Measurements from ENCODE around the gene MORN4. TPM values are rescaled to one million over a fixed set of nuclear protein-coding genes. Genes with fewer than 3 reads are reported as not detected.

The MORN4 gene
- total and polyA plus RNA-seq, 2 of the 13 experiments (the other 11 are each of a cell fraction or from before 2014, with no cell fraction given) = 3.4 to 9.1 TPM

DNA sequence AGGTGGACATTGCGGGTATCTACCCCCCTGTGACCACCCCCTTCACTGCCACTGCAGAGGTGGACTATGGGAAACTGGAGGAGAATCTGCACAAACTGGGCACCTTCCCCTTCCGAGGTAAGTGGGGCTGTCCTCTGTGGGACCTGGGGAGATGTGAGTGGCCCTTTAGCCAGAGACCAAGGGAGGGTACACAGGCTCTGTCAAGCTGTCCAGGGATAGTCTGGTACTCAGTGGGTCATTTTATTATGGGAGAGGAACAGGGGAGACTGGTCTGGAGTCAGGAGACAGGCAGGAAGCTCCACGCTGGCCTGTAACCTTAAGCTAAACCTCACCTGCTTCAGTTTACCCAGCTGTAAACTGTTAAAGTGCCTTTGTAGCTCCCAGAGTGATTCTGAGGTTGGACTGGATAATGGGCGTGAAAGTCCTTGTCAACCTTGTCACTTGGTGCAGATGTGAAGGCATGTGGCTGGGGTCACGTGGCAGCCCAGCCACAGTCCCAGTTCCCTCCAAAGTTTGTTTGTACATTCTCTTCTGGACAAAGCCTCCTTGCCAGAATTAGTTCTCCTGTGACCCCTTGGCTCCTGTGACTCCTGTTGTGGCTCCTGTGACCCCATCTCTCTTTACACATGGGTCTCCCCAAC, 48.4 kb downstream of the MORN4 start (continued):
- TF ChIP-seq ZC3H13 (CRISPR knock-in tag; IDR thresholded peaks at IDR 0.05) (no peak), ZKSCAN5 (CRISPR knock-in tag; IDR thresholded peaks at IDR 0.05) (no peak), ATF7-NPFF (CRISPR knock-in tag; IDR thresholded peaks at IDR 0.05; ENCODE audit: low read depth) (peak; percentile 80), ZNF263 (CRISPR knock-in tag; IDR thresholded peaks at IDR 0.05) (0 out of 2 replicates have a peak, but pooled peaks have one; percentile 14), ZNF264 (CRISPR knock-in tag; IDR thresholded peaks at IDR 0.05) (no peak), ZNF3 (CRISPR knock-in tag; IDR thresholded peaks at IDR 0.05) (no peak), SAP130 (CRISPR knock-in tag; IDR thresholded peaks at IDR 0.05; ENCODE audit: low read depth) (peak; percentile 52; the same call in 1 of the 2 replicates), ZNF629 (CRISPR knock-in tag; conservative IDR thresholded peaks at IDR 0.05) (peak; percentile 27; the same call in 1 of the 2 replicates), ISL2 (CRISPR knock-in tag; IDR thresholded peaks at IDR 0.05) (no peak), ZNF251 (CRISPR knock-in tag; IDR thresholded peaks at IDR 0.05) (no peak), TGIF2 (CRISPR knock-in tag; IDR thresholded peaks at IDR 0.05) (peak; percentile 66; the same call in 1 of the 2 replicates), RXRB (CRISPR knock-in tag; IDR thresholded peaks at IDR 0.05; ENCODE audit: borderline replicate concordance) (0 out of 2 replicates have a peak, but pooled peaks have one; percentile 33), IRX3 (CRISPR knock-in tag; IDR thresholded peaks at IDR 0.05; ENCODE audit: borderline replicate concordance, low read depth) (peak; percentile 68; the same call in 1 of the 2 replicates), ISX (CRISPR knock-in tag; conservative IDR thresholded peaks at IDR 0.05) (0 out of 2 replicates have a peak, but pooled peaks have one; percentile 36), ZNF878 (CRISPR knock-in tag; IDR thresholded peaks at IDR 0.05) (no peak), ATRX (CRISPR knock-in tag; IDR thresholded peaks at IDR 0.05; ENCODE audit: borderline replicate concordance) (no peak), ZNF441 (CRISPR knock-in tag; IDR thresholded peaks at IDR 0.05; ENCODE audit: borderline replicate concordance) (peak; percentile 48; the same call in 1 of the 2 replicates), CBX5 (CRISPR knock-in tag; IDR thresholded peaks at IDR 0.05; ENCODE audit: borderline replicate concordance) (no peak), PAF1 (CRISPR knock-in tag; IDR thresholded peaks at IDR 0.05) (no peak), ZNF891 (CRISPR knock-in tag; IDR thresholded peaks at IDR 0.05) (no peak), NBN (conservative IDR thresholded peaks at IDR 0.05) (no peak), MAFK (conservative IDR thresholded peaks at IDR 0.05 in 1 of 2, IDR thresholded peaks at IDR 0.05 in 1 of 2; ENCODE audit: low read length in 2 of 2) (no peak)
- TF ChIP-seq, protein P1, sequence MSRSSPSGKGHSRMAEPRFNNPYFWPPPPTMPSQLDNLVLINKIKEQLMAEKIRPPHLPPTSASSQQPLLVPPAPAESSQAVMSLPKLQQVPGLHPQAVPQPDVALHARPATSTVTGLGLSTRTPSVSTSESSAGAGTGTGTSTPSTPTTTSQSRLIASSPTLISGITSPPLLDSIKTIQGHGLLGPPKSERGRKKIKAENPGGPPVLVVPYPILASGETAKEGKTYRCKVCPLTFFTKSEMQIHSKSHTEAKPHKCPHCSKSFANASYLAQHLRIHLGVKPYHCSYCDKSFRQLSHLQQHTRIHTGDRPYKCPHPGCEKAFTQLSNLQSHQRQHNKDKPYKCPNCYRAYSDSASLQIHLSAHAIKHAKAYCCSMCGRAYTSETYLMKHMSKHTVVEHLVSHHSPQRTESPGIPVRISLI (CRISPR knock-in tag; IDR thresholded peaks at IDR 0.05; ENCODE audit: borderline replicate concordance) = no peak
- TF ChIP-seq, protein P2, sequence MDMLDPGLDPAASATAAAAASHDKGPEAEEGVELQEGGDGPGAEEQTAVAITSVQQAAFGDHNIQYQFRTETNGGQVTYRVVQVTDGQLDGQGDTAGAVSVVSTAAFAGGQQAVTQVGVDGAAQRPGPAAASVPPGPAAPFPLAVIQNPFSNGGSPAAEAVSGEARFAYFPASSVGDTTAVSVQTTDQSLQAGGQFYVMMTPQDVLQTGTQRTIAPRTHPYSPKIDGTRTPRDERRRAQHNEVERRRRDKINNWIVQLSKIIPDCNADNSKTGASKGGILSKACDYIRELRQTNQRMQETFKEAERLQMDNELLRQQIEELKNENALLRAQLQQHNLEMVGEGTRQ (IDR thresholded peaks at IDR 0.05; ENCODE audit: low read depth, low read length) = peak; percentile 79
- TF ChIP-seq, protein P2 (CRISPR knock-in tag; IDR thresholded peaks at IDR 0.05; ENCODE audit: borderline replicate concordance) = peak; percentile 85; the same call in 1 of the 2 replicates
- TF ChIP-seq, protein P3, sequence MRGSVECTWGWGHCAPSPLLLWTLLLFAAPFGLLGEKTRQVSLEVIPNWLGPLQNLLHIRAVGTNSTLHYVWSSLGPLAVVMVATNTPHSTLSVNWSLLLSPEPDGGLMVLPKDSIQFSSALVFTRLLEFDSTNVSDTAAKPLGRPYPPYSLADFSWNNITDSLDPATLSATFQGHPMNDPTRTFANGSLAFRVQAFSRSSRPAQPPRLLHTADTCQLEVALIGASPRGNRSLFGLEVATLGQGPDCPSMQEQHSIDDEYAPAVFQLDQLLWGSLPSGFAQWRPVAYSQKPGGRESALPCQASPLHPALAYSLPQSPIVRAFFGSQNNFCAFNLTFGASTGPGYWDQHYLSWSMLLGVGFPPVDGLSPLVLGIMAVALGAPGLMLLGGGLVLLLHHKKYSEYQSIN (CRISPR knock-in tag; IDR thresholded peaks at IDR 0.05; ENCODE audit: borderline replicate concordance) = no peak
- TF ChIP-seq, protein P4, sequence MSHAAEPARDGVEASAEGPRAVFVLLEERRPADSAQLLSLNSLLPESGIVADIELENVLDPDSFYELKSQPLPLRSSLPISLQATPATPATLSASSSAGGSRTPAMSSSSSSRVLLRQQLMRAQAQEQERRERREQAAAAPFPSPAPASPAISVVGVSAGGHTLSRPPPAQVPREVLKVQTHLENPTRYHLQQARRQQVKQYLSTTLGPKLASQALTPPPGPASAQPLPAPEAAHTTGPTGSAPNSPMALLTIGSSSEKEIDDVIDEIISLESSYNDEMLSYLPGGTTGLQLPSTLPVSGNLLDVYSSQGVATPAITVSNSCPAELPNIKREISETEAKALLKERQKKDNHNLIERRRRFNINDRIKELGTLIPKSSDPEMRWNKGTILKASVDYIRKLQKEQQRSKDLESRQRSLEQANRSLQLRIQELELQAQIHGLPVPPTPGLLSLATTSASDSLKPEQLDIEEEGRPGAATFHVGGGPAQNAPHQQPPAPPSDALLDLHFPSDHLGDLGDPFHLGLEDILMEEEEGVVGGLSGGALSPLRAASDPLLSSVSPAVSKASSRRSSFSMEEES (CRISPR knock-in tag; IDR thresholded peaks at IDR 0.05) = peak; percentile 61; the same call in 1 of the 2 replicates

All from HepG2 (cell line).